HepG2 (cell line): ENCODE results near the gene KLHDC2. TPM values are rescaled to one million over a fixed set of nuclear protein-coding genes. Genes with fewer than 3 reads are reported as not detected.

ENCODE experiments used
- CENPT ChIP-seq: sonication (generic); formaldehyde crosslinking; IDR thresholded peaks from 2 replicates; pipeline ENCODE4 v1.8.0; 2022; ENCODE audit warnings: low read depth, mild to moderate bottlenecking, moderate library complexity, missing genetic modification reagents
- CHCHD3 ChIP-seq: sonication (generic); formaldehyde crosslinking; IDR thresholded peaks from 2 replicates; pipeline ENCODE4 v1.8.0; 2022; ENCODE audit warnings: mild to moderate bottlenecking, missing genetic modification reagents, moderate library complexity
- CREM ChIP-seq, 2 experiments: sonication (generic) in 1 of 2; formaldehyde crosslinking in 1 of 2; IDR thresholded peaks; 2 replicates each; pipeline versions ENCODE4 v1.4.0 to v1.6.1; 2016 to 2020; ENCODE audit warnings: antibody characterized with exemption in 1 of 2, mild to moderate bottlenecking in 1 of 2, missing genetic modification reagents in 1 of 2
- CSRNP1 ChIP-seq: sonication (generic); formaldehyde crosslinking; IDR thresholded peaks from 2 replicates; pipeline ENCODE4 v1.8.1; 2023; ENCODE audit warnings: mild to moderate bottlenecking, missing genetic modification reagents
- ELF1 ChIP-seq: sonication (generic); formaldehyde crosslinking; IDR thresholded peaks from 2 replicates; pipeline ENCODE4 v1.4.0; 2020; ENCODE audit warnings: missing genetic modification reagents
- JARID2 ChIP-seq: sonication (generic); formaldehyde crosslinking; IDR thresholded peaks from 2 replicates; pipeline ENCODE4 v1.8.1; 2023; ENCODE audit warnings: missing genetic modification reagents, inconsistent platforms; ENCODE audit not compliant: insufficient replicate concordance
- KAT8 ChIP-seq: IDR thresholded peaks from 2 replicates; pipeline ENCODE4 v1.6.1; 2016; ENCODE audit warnings: missing genetic modification reagents, missing compliant biosample characterization
- NCOA2 ChIP-seq: sonication (generic); formaldehyde crosslinking; IDR thresholded peaks from 2 replicates; pipeline ENCODE4 v1.8.0; 2022; ENCODE audit warnings: inconsistent platforms
- NFIC ChIP-seq: IDR thresholded peaks from 2 replicates; pipeline ENCODE4 v1.6.1; 2012; ENCODE audit warnings: mild to moderate bottlenecking, low read length, inconsistent platforms
- NONO ChIP-seq, 2 experiments: fragments of 450-650 bp in 1 of 2; sonication (generic) in 1 of 2; formaldehyde crosslinking in 1 of 2; IDR thresholded peaks in 1 of 2; conservative IDR thresholded peaks in 1 of 2; 2 replicates each; pipeline versions ENCODE4 v1.6.1 to v1.8.0; 2017 to 2022; ENCODE audit warnings: mild to moderate bottlenecking in 1 of 2, missing genetic modification reagents in 1 of 2, moderate library complexity in 1 of 2
- PHB2 ChIP-seq: fragments of 450-650 bp; IDR thresholded peaks from 2 replicates; pipeline ENCODE4 v1.6.1; 2018; ENCODE audit not compliant: partially characterized antibody
- PLSCR1 ChIP-seq: sonication (generic); formaldehyde crosslinking; IDR thresholded peaks from 2 replicates; pipeline ENCODE4 v1.5.0; 2020; ENCODE audit warnings: missing genetic modification reagents, mild to moderate bottlenecking, borderline replicate concordance
- RAD51 ChIP-seq: fragments of 450-650 bp; IDR thresholded peaks from 2 replicates; pipeline ENCODE4 v1.6.1; 2016; ENCODE audit warnings: borderline replicate concordance
- TCF12 ChIP-seq, 2 experiments: fragments of 450-650 bp in 1 of 2; sonication (generic) in 1 of 2; formaldehyde crosslinking in 1 of 2; IDR thresholded peaks; 2 replicates each; pipeline versions ENCODE4 v1.6.1 to v1.8.0; 2017 to 2022; ENCODE audit warnings: antibody characterized with exemption in 1 of 2, mild to moderate bottlenecking in 1 of 2, missing genetic modification reagents in 1 of 2, moderate library complexity in 1 of 2
- WIZ ChIP-seq: sonication (generic); formaldehyde crosslinking; IDR thresholded peaks from 2 replicates; pipeline ENCODE4 v1.5.1; 2020; ENCODE audit warnings: mild to moderate bottlenecking, missing genetic modification reagents
- YEATS2 ChIP-seq: sonication (generic); formaldehyde crosslinking; IDR thresholded peaks from 2 replicates; pipeline ENCODE4 v1.4.0; 2020; ENCODE audit warnings: missing genetic modification reagents, borderline replicate concordance
- ZNF138 ChIP-seq: sonication (generic); formaldehyde crosslinking; IDR thresholded peaks from 2 replicates; pipeline ENCODE4 v1.5.0; 2020; ENCODE audit warnings: mild to moderate bottlenecking, low read depth, missing genetic modification reagents
- ZNF335 ChIP-seq: sonication (generic); formaldehyde crosslinking; IDR thresholded peaks from 2 replicates; pipeline ENCODE4 v1.4.0; 2020; ENCODE audit warnings: missing genetic modification reagents
- ZNF343 ChIP-seq: sonication (generic); formaldehyde crosslinking; IDR thresholded peaks from 2 replicates; pipeline ENCODE4 v1.4.0; 2020; ENCODE audit warnings: mild to moderate bottlenecking, missing genetic modification reagents
- ZNF451 ChIP-seq: sonication (generic); formaldehyde crosslinking; IDR thresholded peaks from 2 replicates; pipeline ENCODE4 v1.5.0; 2020; ENCODE audit warnings: mild to moderate bottlenecking, missing genetic modification reagents
- ZNF589 ChIP-seq: sonication (generic); formaldehyde crosslinking; conservative IDR thresholded peaks from 2 replicates; pipeline ENCODE4 v1.8.0; 2022; ENCODE audit warnings: mild to moderate bottlenecking, moderate library complexity, missing genetic modification reagents
- ZNF703 ChIP-seq: sonication (generic); formaldehyde crosslinking; IDR thresholded peaks from 2 replicates; pipeline ENCODE4 v1.5.1; 2020; ENCODE audit warnings: missing genetic modification reagents, mild to moderate bottlenecking, moderate library complexity, borderline replicate concordance
- polyA plus RNA-seq, 8 experiments: library from polyadenylated mRNA; depleted of rRNA in 3 of 8; stranded (reverse) in 7 of 8; unstranded in 1 of 8; fragments of >200 nt; fragmentation: Illumina TruSeq in 4 of 8; extraction: Trizol in 4 of 8; gene quantifications; 2 replicates each; pipeline versions ENCODE4 v1.2.1 to v1.2.3, GENCODE V29; 2011 to 2016; ENCODE audit warnings: low read depth in 4 of 8, missing spikeins in 1 of 8, mixed read lengths in 1 of 8; ENCODE audit not compliant: insufficient read depth in 1 of 8
- total RNA-seq, 5 experiments: library from RNA; depleted of rRNA; stranded (reverse); fragments of >200 nt; fragmentation: Illumina TruSeq; extraction: Trizol; gene quantifications; 2 replicates each; pipeline ENCODE4 v1.2.3, GENCODE V29; 2016; ENCODE audit warnings: low read depth in 1 of 5
- TF ChIP-seq, protein P1 (sequence below): sonication (generic); formaldehyde crosslinking; IDR thresholded peaks from 2 replicates; pipeline ENCODE4 v1.4.0; 2020; ENCODE audit warnings: missing genetic modification reagents; ENCODE audit errors: not compliant biosample characterization
- TF ChIP-seq, protein P2 (sequence below): sonication (generic); formaldehyde crosslinking; IDR thresholded peaks from 2 replicates; pipeline ENCODE4 v1.8.0; 2022; ENCODE audit warnings: missing genetic modification reagents, low read depth, mild to moderate bottlenecking, borderline replicate concordance

The KLHDC2 gene
- total and polyA plus RNA-seq, 2 of the 13 experiments (the other 11 are each of a cell fraction or from before 2014, with no cell fraction given), result 95.5 to 170 TPM

GRCh38 chr14:49768301-49769121 lies 558 bp downstream of the KLHDC2 start (continued):
- TF ChIP-seq PHB2 (no peak), ZNF589 (peak; percentile 45; the same call in 1 of the 2 replicates), KAT8 (CRISPR knock-in tag) (no peak), RAD51 (no peak), ZNF335 (CRISPR knock-in tag) (no peak), YEATS2 (CRISPR knock-in tag) (no peak), ZNF703 (CRISPR knock-in tag) (no peak), CHCHD3 (CRISPR knock-in tag) (0 out of 2 replicates have a peak, but pooled peaks have one; percentile 26), NCOA2 (no peak), CSRNP1 (no peak), PLSCR1 (0 out of 2 replicates have a peak, but pooled peaks have one; percentile 31), CREM (IDR thresholded peaks at IDR 0.05) (peak; percentile 16; the same call in 1 of the 2 replicates), CREM (CRISPR knock-in tag; IDR thresholded peaks at IDR 0.05) (no peak), ZNF343 (CRISPR knock-in tag) (no peak; the same call in 1 of the 2 replicates), ZNF138 (CRISPR knock-in tag) (0 out of 2 replicates have a peak, but pooled peaks have one; percentile 71), JARID2 (CRISPR knock-in tag) (no peak), NONO (IDR thresholded peaks at IDR 0.05) (no peak), NONO (CRISPR knock-in tag; conservative IDR thresholded peaks at IDR 0.05) (peak; percentile 54; the same call in 1 of the 2 replicates), ELF1 (CRISPR knock-in tag) (no peak), TCF12 (IDR thresholded peaks at IDR 0.05) (no peak), TCF12 (CRISPR knock-in tag; IDR thresholded peaks at IDR 0.05) (no peak), CENPT (CRISPR knock-in tag) (no peak), ZNF451 (CRISPR knock-in tag) (0 out of 2 replicates have a peak, but pooled peaks have one; percentile 78), WIZ (no peak), NFIC (no peak)
- TF ChIP-seq, protein P1, sequence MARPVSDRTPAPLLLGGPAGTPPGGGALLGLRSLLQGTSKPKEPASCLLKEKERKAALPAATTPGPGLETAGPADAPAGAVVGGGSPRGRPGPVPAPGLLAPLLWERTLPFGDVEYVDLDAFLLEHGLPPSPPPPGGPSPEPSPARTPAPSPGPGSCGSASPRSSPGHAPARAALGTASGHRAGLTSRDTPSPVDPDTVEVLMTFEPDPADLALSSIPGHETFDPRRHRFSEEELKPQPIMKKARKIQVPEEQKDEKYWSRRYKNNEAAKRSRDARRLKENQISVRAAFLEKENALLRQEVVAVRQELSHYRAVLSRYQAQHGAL (CRISPR knock-in tag), result no peak
- TF ChIP-seq, protein P2, sequence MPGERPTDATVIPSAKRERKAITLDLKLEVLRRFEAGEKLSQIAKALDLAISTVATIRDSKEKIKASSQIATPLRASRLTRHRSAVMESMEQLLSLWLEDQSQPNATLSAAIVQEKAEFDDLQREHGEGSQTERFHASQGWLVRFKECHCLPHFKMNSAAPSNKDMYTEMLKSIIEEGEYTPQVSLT (CRISPR knock-in tag), result no peak; the same call in 1 of the 2 replicates
